Measurements from ENCODE around the gene PGM5.

PGM5 gene

GRCh38 chr9:68488126-68488525 is 131.7 kb downstream of the PGM5 start:
- H4K20me1 ChIP-seq (ENCODE audit: insufficient read depth, low read length), result no peaks in the 10 kb centered on the region
- H3K27me3 ChIP-seq (ENCODE audit: insufficient read depth, low read length), result no peaks in the 10 kb centered on the region
- no peaks in the 10 kb centered on the region for H3K36me3 ChIP-seq (ENCODE audit: insufficient read depth, low read length)
- H3K4me3 ChIP-seq (ENCODE audit: low read depth, low read length, poor library complexity, severe bottlenecking), result no peak overlapping the region
- H3F3A ChIP-seq (ENCODE audit: insufficient read depth, low read length), result no peaks in the 10 kb centered on the region
- no peaks in the 10 kb centered on the region for H3K9me2 ChIP-seq (ENCODE audit: low read depth, low read length)
- H3K79me2 ChIP-seq (ENCODE audit: insufficient read depth, low read length), result no peaks in the 10 kb centered on the region
- H3K9ac ChIP-seq (ENCODE audit: low read length), result no peak overlapping the region
- H3K27ac ChIP-seq (ENCODE audit: low read depth, low read length, poor library complexity, severe bottlenecking), result no peak overlapping the region
- no peak overlapping the region for H3K4me2 ChIP-seq (ENCODE audit: low read length)
- TF ChIP-seq, protein P1, sequence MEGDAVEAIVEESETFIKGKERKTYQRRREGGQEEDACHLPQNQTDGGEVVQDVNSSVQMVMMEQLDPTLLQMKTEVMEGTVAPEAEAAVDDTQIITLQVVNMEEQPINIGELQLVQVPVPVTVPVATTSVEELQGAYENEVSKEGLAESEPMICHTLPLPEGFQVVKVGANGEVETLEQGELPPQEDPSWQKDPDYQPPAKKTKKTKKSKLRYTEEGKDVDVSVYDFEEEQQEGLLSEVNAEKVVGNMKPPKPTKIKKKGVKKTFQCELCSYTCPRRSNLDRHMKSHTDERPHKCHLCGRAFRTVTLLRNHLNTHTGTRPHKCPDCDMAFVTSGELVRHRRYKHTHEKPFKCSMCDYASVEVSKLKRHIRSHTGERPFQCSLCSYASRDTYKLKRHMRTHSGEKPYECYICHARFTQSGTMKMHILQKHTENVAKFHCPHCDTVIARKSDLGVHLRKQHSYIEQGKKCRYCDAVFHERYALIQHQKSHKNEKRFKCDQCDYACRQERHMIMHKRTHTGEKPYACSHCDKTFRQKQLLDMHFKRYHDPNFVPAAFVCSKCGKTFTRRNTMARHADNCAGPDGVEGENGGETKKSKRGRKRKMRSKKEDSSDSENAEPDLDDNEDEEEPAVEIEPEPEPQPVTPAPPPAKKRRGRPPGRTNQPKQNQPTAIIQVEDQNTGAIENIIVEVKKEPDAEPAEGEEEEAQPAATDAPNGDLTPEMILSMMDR (IDR thresholded peaks at IDR 0.05; ENCODE audit: low read length), result no peak
- no peak for TF ChIP-seq EZH2 (IDR thresholded peaks at IDR 0.05; ENCODE audit: borderline replicate concordance, low read length)
- no peaks in the 10 kb centered on the region for H3K9me3 ChIP-seq (ENCODE audit: low read length)
- H2AFZ ChIP-seq (ENCODE audit: low read length), result no peak overlapping the region
- no peaks in the 10 kb centered on the region for H3K4me1 ChIP-seq (ENCODE audit: insufficient read depth, low read length, severe bottlenecking)

GRCh38 chr9:68489646-68490045 is 133.2 kb downstream of the PGM5 start:
- Histone ChIP-seq H3K9me3 (ENCODE audit: low read length) (no peaks in the 10 kb centered on the region), H3K27ac (ENCODE audit: low read depth, low read length, poor library complexity, severe bottlenecking) (no peak overlapping the region), H3K79me2 (ENCODE audit: insufficient read depth, low read length) (no peaks in the 10 kb centered on the region), H3K4me2 (ENCODE audit: low read length) (no peak overlapping the region), H2AFZ (ENCODE audit: low read length) (no peak overlapping the region), H3K4me3 (ENCODE audit: low read depth, low read length, poor library complexity, severe bottlenecking) (no peak overlapping the region), H3K9me2 (ENCODE audit: low read depth, low read length) (no peaks in the 10 kb centered on the region), H3K9ac (ENCODE audit: low read length) (no peak overlapping the region), H3F3A (ENCODE audit: insufficient read depth, low read length) (no peaks in the 10 kb centered on the region), H3K4me1 (ENCODE audit: insufficient read depth, low read length, severe bottlenecking) (no peaks in the 10 kb centered on the region), H4K20me1 (ENCODE audit: insufficient read depth, low read length) (no peaks in the 10 kb centered on the region), H3K27me3 (ENCODE audit: insufficient read depth, low read length) (no peaks in the 10 kb centered on the region), H3K36me3 (ENCODE audit: insufficient read depth, low read length) (no peaks in the 10 kb centered on the region)
- TF ChIP-seq, protein P1 (IDR thresholded peaks at IDR 0.05; ENCODE audit: low read length), result no peak
- no peak for TF ChIP-seq EZH2 (IDR thresholded peaks at IDR 0.05; ENCODE audit: borderline replicate concordance, low read length)

GRCh38 chr9:68492806-68493205 is 136.4 kb downstream of the PGM5 start:
- TF ChIP-seq, protein P1 (IDR thresholded peaks at IDR 0.05; ENCODE audit: low read length), result no peak
- no peak for TF ChIP-seq EZH2 (IDR thresholded peaks at IDR 0.05; ENCODE audit: borderline replicate concordance, low read length)
- Histone ChIP-seq H3K4me2 (ENCODE audit: low read length) (no peak overlapping the region), H3K27ac (ENCODE audit: low read depth, low read length, poor library complexity, severe bottlenecking) (no peak overlapping the region), H3K4me1 (ENCODE audit: insufficient read depth, low read length, severe bottlenecking) (no peaks in the 10 kb centered on the region), H4K20me1 (ENCODE audit: insufficient read depth, low read length) (no peaks in the 10 kb centered on the region), H3K9me3 (ENCODE audit: low read length) (no peaks in the 10 kb centered on the region), H3K36me3 (ENCODE audit: insufficient read depth, low read length) (no peaks in the 10 kb centered on the region), H3K4me3 (ENCODE audit: low read depth, low read length, poor library complexity, severe bottlenecking) (no peak overlapping the region), H3K79me2 (ENCODE audit: insufficient read depth, low read length) (no peaks in the 10 kb centered on the region), H3K27me3 (ENCODE audit: insufficient read depth, low read length) (no peaks in the 10 kb centered on the region), H3K9me2 (ENCODE audit: low read depth, low read length) (no peaks in the 10 kb centered on the region), H2AFZ (ENCODE audit: low read length) (no peak overlapping the region), H3F3A (ENCODE audit: insufficient read depth, low read length) (no peaks in the 10 kb centered on the region), H3K9ac (ENCODE audit: low read length) (no peak overlapping the region)
